ENCODE measurements around the gene GPC5. TPM values are rescaled to one million over a fixed set of nuclear protein-coding genes. Genes with fewer than 3 reads are reported as not detected.

GPC5 gene
- total and polyA plus RNA-seq, 10 donors: 0.04 to 0.83 (median 0.26) TPM; not detected in 3

DNA sequence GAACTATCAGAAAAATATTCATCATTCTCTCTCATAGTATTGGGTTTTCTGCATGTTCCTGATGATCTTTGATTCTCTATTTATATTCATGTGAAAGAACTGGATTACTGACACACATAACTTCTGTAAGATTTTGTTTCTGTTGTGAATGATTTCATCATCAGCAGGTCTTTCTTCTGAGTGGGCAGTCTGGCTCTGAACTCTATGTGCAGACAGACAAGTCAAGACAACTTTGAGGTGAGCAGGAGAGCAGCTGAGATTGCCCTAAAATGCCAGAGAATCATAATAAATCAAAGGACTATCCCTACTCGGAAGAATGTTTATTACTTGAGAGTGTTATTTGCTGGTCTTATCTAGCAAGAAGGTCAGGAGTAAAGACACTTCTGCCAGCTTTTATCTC is 1176.1 kb downstream of the GPC5 start:
- WGBS, 5 donors: 52 to 60% (median 54%) methylated on average over 1 of the region's 1 CpG
- intact Hi-C loops (cut with DNase I; ENCODE audit: low total_unique reads): no loop called here

DNA sequence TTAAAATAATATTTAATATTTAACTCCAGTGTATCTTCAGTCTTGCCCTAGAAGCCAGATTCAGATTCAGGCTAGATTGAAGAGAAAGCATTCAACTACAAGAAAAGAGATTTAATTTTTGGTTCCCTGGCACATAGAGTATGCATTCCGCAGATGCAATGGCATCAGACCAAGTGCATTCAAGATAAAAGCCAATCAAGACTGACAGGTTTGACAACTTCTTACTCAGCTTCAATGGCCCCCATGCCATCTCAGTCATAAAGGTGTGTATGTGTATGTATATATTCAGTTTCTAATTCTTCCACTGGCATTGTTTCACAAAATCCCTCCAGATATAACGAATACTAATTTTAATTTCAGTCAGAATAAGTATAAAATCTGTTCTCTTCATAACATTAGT is 1177.4 kb downstream of the GPC5 start:
- Histone ChIP-seq H3K9me3 (peaks cover 0 to 15% (median 0%) of the 10 kb centered on the region in 8 donors), H3K27ac (no peak overlapping the region), H3K27me3 (replicated peaks in 1 of 7) (no peaks in the 10 kb centered on the region), H3K4me1 (no peaks in the 10 kb centered on the region), H3K36me3 (no peaks in the 10 kb centered on the region), H3K4me3 (no peak overlapping the region)
- WGBS, 5 donors: 76 to 98% (median 79%) methylated on average over 2 of the region's 2 CpGs
- TF ChIP-seq POLR2A (IDR thresholded peaks at IDR 0.05): no peak
- no peak for TF ChIP-seq POLR2AphosphoS5 (IDR thresholded peaks at IDR 0.05)
- TF ChIP-seq, protein P1, sequence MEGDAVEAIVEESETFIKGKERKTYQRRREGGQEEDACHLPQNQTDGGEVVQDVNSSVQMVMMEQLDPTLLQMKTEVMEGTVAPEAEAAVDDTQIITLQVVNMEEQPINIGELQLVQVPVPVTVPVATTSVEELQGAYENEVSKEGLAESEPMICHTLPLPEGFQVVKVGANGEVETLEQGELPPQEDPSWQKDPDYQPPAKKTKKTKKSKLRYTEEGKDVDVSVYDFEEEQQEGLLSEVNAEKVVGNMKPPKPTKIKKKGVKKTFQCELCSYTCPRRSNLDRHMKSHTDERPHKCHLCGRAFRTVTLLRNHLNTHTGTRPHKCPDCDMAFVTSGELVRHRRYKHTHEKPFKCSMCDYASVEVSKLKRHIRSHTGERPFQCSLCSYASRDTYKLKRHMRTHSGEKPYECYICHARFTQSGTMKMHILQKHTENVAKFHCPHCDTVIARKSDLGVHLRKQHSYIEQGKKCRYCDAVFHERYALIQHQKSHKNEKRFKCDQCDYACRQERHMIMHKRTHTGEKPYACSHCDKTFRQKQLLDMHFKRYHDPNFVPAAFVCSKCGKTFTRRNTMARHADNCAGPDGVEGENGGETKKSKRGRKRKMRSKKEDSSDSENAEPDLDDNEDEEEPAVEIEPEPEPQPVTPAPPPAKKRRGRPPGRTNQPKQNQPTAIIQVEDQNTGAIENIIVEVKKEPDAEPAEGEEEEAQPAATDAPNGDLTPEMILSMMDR (IDR thresholded peaks at IDR 0.05 in 8 of 11, conservative IDR thresholded peaks at IDR 0.05 in 3 of 11): no peak
- intact Hi-C loops (cut with DNase I; ENCODE audit: low total_unique reads): no loop called here
- DNase-seq: no peak

More for the DNA sequence above, 1176.1 kb downstream of the GPC5 start:
- H3K4me3 ChIP-seq: no peak overlapping the region
- no peaks in the 10 kb centered on the region for H3K27me3 ChIP-seq (replicated peaks in 1 of 7)
- peaks cover 0 to 15% (median 0%) of the 10 kb centered on the region in 8 donors for H3K9me3 ChIP-seq
- no peak overlapping the region for H3K27ac ChIP-seq
- H3K36me3 ChIP-seq: no peaks in the 10 kb centered on the region
- H3K4me1 ChIP-seq: no peaks in the 10 kb centered on the region
- DNase-seq: no peak
- no peak for TF ChIP-seq POLR2A (IDR thresholded peaks at IDR 0.05)
- no peak for TF ChIP-seq POLR2AphosphoS5 (IDR thresholded peaks at IDR 0.05)
- TF ChIP-seq, protein P1 (IDR thresholded peaks at IDR 0.05 in 8 of 11, conservative IDR thresholded peaks at IDR 0.05 in 3 of 11): no peak

DNA sequence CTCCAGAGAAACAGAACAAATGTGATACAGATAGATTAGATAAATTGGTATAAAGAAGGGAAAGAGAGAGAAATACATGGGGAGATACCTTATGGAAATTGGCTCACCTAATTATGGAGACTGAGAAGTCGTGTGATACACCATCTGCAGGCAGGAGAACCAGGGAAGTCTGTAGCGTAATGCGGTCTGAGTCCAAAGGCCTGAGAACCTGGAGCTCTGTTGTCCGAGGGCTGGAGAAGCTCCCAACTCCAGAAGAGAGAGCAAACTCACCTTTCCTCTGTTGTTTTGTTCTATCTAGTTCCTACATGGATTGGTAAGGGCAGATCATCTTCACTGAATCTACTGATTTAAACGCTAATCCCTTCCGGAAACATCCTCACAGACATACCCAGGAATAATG is 1179.9 kb downstream of the GPC5 start:
- H3K36me3 ChIP-seq: no peaks in the 10 kb centered on the region
- 83 to 94% (median 90%) methylated on average over 6 of the region's 6 CpGs for WGBS, 5 donors
- intact Hi-C loops (cut with DNase I; ENCODE audit: low total_unique reads): no loop called here
- no peaks in the 10 kb centered on the region for H3K27me3 ChIP-seq (replicated peaks in 1 of 7)
- no peak for DNase-seq
- peaks cover 0 to 16% (median 4%) of the 10 kb centered on the region in 8 donors for H3K9me3 ChIP-seq
- TF ChIP-seq, protein P1 (IDR thresholded peaks at IDR 0.05 in 8 of 11, conservative IDR thresholded peaks at IDR 0.05 in 3 of 11): no peak
- TF ChIP-seq POLR2A (IDR thresholded peaks at IDR 0.05) (no peak), POLR2AphosphoS5 (IDR thresholded peaks at IDR 0.05) (no peak)
- no peak overlapping the region for H3K4me3 ChIP-seq
- H3K27ac ChIP-seq: no peak overlapping the region
- no peaks in the 10 kb centered on the region for H3K4me1 ChIP-seq

DNA sequence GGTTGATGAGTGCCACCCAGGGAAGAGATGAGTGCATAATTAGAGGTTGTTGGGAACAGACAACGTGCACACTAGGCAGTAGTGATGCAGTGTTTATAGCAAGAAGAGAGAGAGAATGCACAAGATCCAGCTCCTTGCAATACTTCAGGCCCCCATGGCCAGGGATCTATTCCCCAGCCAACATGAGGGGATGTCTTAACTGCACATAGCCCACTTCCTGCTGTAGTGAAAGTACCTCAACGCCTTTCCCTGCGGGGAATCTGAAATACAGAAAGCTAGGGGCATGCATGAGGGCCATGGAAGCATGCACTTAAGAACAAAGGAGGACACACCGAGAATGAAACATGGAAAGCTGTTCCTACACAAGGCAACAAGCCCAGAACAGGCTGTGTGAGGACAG is 1191.5 kb downstream of the GPC5 start:
- no peaks in the 10 kb centered on the region for H3K36me3 ChIP-seq
- no peak overlapping the region for H3K27ac ChIP-seq
- DNase-seq: no peak
- H3K9me3 ChIP-seq: peaks cover 0 to 31% (median 14%) of the 10 kb centered on the region in 8 donors
- H3K4me3 ChIP-seq: no peak overlapping the region
- no peak for TF ChIP-seq POLR2A (IDR thresholded peaks at IDR 0.05)
- TF ChIP-seq, protein P1 (IDR thresholded peaks at IDR 0.05 in 8 of 11, conservative IDR thresholded peaks at IDR 0.05 in 3 of 11): no peak
- no peak for TF ChIP-seq POLR2AphosphoS5 (IDR thresholded peaks at IDR 0.05)
- WGBS, 5 donors: 74 to 91% (median 86%) methylated on average over 4 of the region's 4 CpGs
- no peaks in the 10 kb centered on the region for H3K27me3 ChIP-seq (replicated peaks in 1 of 7)
- intact Hi-C loops (cut with DNase I; ENCODE audit: low total_unique reads): no loop called here
- no peaks in the 10 kb centered on the region for H3K4me1 ChIP-seq

Measured in spleen (tissue), 11 donors.